Colonic mucosa (tissue), 4 donors: ENCODE data around the gene TMEM138. TPM values are rescaled to one million over a fixed set of nuclear protein-coding genes. Genes with fewer than 3 reads are reported as not detected.

Source experiments
- DNase-seq: peaks from one replicate; pipeline ENCODE4 v3.0.0-alpha.2; 2020
- H3K27ac ChIP-seq: fragments of 200-600 bp; one replicate; pipeline ENCODE4 v1.8.0; 2021
- H3K27me3 ChIP-seq: fragments of 200-600 bp; one replicate; pipeline ENCODE4 v1.8.0; 2021
- H3K36me3 ChIP-seq: fragments of 200-600 bp; one replicate; pipeline ENCODE4 v1.8.0; 2021
- H3K4me1 ChIP-seq: fragments of 200-600 bp; one replicate; pipeline ENCODE4 v1.8.0; 2021; ENCODE audit warnings: mild to moderate bottlenecking
- H3K4me3 ChIP-seq: fragments of 200-600 bp; one replicate; pipeline ENCODE4 v1.8.0; 2021
- H3K9ac ChIP-seq, 2 donors: one replicate each; pipeline ENCODE4 v1.7.0; 2013; ENCODE audit warnings: control low read depth in 2 of 2, low read depth in 2 of 2, low read length in 2 of 2
- H3K9me3 ChIP-seq: fragments of 200-600 bp; one replicate; pipeline ENCODE4 v1.8.0; 2021
- intact Hi-C: fragments of 100-400 bp; cut with DNase I; formaldehyde crosslinking; loops from one replicate; pipeline ENCODE4 v1.14.1; 2022
- total RNA-seq, 2 donors: library from RNA; stranded (reverse); fragmentation: NEBNext Ultra II Directional in 1 of 2; extraction: Animal tissue kit (Norgen Biotek cat#: 25700) in 1 of 2; gene quantifications; one replicate each; pipeline ENCODE4 v1.2.1, GENCODE V29; 2021
- TF ChIP-seq, protein P1 (sequence below): fragments of 200-600 bp; IDR thresholded peaks from one replicate; pipeline ENCODE4 v1.8.0; 2022; ENCODE audit warnings: antibody characterized with exemption, mild to moderate bottlenecking
- donor health status: healthy.
- donor health status: DM: no; HTN: no; CAD: no.
- donor health status: DM: no; HTN: no; CAD: no.

TMEM138 gene
- total RNA-seq, 2 donors from 2014 or later: 27.4 to 37.7 TPM

DNA sequence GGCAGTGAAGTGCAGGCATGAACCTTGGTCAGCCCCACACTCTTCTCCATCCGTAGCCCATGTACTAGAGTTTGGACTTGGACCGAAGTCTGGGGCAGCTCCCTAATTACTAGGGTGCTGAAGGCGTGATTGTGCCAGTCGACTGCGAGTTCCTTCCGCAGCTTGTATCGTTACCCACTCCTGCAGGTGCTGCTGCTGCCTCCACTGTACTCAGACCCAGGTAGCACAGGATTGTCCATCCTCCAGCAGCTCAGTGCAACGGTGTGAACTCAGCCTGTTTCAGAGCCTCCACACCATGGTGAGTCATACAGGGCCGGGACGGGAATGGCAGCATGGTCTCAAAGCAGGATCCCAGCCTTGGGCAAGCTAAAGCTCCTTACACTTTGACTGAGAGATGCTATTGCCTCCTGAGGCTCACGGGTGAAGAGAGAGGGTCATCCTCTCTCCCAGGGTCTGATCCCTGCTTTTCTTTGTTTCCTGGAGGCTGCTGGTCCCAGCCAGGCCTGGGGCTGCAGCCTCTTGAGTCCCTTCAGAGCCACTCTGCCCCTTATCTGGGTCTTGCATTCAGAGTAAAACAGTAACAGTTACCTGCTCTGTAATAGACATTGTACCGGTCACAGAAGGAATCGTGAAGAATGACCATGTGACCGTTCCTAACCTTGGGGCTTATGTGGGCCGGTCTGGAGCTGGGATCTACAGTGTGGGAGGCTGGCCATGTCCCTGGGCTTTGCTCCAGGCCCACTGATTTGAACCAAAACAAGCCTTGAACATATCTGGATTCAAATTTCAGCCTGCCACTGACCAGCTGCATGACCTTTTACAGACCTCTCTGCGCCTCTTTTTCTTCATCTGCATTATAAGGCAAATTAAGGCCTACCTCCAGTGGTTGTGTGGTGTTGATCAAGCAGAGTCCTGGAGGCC, 27.5 kb upstream of the TMEM138 start:
- Histone ChIP-seq H3K4me3 (no peak overlapping the region), H3K9ac (no peak overlapping the region), H3K36me3 (no peaks in the 10 kb centered on the region), H3K27me3 (no peaks in the 10 kb centered on the region), H3K4me1 (peaks cover 7% of the 10 kb centered on the region), H3K27ac (no peak overlapping the region), H3K9me3 (no peaks in the 10 kb centered on the region)
- intact Hi-C loops: no loop called here
- TF ChIP-seq, protein P1, sequence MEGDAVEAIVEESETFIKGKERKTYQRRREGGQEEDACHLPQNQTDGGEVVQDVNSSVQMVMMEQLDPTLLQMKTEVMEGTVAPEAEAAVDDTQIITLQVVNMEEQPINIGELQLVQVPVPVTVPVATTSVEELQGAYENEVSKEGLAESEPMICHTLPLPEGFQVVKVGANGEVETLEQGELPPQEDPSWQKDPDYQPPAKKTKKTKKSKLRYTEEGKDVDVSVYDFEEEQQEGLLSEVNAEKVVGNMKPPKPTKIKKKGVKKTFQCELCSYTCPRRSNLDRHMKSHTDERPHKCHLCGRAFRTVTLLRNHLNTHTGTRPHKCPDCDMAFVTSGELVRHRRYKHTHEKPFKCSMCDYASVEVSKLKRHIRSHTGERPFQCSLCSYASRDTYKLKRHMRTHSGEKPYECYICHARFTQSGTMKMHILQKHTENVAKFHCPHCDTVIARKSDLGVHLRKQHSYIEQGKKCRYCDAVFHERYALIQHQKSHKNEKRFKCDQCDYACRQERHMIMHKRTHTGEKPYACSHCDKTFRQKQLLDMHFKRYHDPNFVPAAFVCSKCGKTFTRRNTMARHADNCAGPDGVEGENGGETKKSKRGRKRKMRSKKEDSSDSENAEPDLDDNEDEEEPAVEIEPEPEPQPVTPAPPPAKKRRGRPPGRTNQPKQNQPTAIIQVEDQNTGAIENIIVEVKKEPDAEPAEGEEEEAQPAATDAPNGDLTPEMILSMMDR: no peak
- no peak for DNase-seq

DNA sequence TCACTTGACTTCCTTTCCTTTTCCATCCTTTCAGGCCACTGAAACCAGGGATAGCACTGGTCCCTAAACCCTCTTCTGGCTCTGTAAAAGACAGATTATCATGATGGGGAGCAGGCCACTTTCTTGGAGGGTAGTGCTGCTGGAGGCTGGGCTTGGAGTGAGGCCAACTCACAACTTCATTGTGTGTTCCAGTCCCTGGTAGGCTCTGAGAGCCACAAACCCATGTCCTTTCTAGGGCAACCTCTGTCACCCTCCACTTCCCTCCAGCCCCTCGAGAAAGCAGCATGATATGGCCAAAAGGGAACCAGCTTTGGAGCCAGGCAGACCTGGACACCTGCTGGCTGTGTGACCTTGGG, 26.8 kb upstream of the TMEM138 start:
- intact Hi-C loops: no loop called here
- no peak for DNase-seq

DNA sequence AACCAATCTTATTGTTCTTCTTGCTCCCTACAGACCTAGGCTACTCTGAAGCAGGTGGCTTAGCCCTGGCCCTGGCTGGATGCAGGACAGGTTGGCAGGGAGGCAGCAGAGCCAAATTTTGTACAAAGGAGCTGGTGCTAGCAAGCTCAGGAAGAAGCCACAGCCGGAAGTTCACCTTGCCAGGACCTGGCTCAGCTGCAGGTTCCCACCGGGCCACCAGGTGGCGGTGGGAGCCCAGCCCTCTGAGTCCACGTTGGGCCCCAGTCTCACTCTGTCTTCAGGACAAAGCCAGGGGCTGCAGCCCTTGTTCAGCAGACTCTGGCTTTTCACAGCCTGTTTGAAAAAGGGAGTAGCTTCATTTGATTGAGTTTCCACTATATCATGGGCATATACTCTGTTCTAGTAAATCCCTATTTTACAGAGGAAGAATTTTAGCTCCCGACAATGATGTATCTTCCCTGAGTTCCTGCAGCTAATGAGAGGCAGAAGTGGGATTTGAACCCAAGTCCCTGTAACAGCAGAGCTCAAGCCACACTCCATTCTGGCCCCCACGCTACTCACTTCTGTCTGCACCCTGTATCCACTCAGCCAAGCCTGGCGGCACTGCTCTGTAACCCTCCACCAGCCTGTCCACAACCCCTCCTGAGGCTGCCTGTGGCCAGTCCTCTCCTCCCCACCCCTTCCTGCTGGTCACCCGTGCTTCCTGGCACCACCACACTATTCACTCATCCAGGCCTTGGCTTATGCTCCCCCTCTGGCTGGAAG, 25.8 kb upstream of the TMEM138 start:
- no peaks in the 10 kb centered on the region for H3K9me3 ChIP-seq
- H3K27ac ChIP-seq: peak overlapping the region; percentile 73
- DNase-seq: peak; percentile 84
- H3K27me3 ChIP-seq: no peaks in the 10 kb centered on the region
- H3K36me3 ChIP-seq: no peaks in the 10 kb centered on the region
- TF ChIP-seq, protein P1: peak; percentile 100
- intact Hi-C loops: loop anchor here (1.0 kb wide), 1 partner anchor 49 kb away; no protein-coding TSS in a partner anchor
- peak overlapping the region; percentile 48 for H3K9ac ChIP-seq
- peaks cover 7% of the 10 kb centered on the region for H3K4me1 ChIP-seq
- H3K4me3 ChIP-seq: no peak overlapping the region

More for the DNA sequence above, 26.8 kb upstream of the TMEM138 start:
- H3K27me3 ChIP-seq: no peaks in the 10 kb centered on the region
- H3K9me3 ChIP-seq: no peaks in the 10 kb centered on the region
- H3K4me3 ChIP-seq: no peak overlapping the region
- H3K27ac ChIP-seq: no peak overlapping the region
- H3K9ac ChIP-seq: peak overlapping the region in 1 of 2 donors; percentile 27
- no peaks in the 10 kb centered on the region for H3K36me3 ChIP-seq
- H3K4me1 ChIP-seq: peaks cover 7% of the 10 kb centered on the region
- TF ChIP-seq, protein P1: no peak

DNA sequence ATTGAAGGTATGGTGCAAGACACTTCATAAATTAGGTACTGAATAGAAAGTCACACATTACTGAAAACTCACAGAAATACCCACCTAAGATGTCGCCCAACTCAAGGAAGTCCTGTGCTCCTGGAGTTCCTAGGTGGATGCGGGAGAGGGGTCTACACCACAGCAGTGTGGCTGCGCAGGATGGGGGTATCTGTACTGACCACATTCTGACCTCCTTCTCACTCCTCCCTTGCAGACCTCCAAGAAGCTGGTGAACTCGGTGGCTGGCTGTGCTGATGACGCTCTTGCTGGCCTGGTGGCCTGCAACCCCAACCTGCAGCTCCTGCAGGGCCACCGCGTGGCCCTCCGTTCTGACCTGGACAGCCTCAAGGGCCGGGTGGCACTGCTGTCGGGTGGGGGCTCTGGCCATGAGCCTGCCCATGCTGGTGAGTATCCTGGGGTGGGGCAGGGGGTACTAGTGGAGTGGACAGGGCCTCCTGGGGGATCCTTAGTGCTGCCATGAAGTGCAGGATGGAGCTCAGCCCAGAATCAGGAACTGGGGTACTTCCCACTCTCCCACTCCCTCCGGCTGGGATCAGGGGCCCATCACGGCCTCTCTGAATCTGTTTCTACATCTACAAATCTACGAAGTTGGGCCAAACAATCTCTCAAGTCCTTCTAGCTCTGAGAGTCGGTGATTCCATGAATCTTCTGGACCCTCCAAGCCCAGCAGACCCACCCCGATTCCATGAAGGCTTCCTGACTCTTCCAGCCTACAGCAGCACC, 24.3 kb upstream of the TMEM138 start:
- Histone ChIP-seq H3K4me3 (no peak overlapping the region), H3K4me1 (no peaks in the 10 kb centered on the region), H3K9me3 (no peaks in the 10 kb centered on the region), H3K9ac (no peak overlapping the region), H3K36me3 (no peaks in the 10 kb centered on the region), H3K27me3 (no peaks in the 10 kb centered on the region), H3K27ac (no peak overlapping the region)
- intact Hi-C loops: no loop called here
- TF ChIP-seq, protein P1: no peak
- DNase-seq: no peak
